Stimulated activated naive CD8-positive, alpha-beta T cell treated with anti-CD3 and anti-CD28 coated beads, Interleukin-15, Interleukin-2, amounts not matched to agents 100 U/mL and 50 U/mL, for 24 hours (primary cell): ENCODE results near the gene TNNT2.

Source experiments
- ATAC-seq: fragments of 150-1000 bp; cut with Tn5 transposase; one replicate; pipeline ENCODE4 v1.10.0; 2021
- DNase-seq: peaks from one replicate; pipeline ENCODE4 v3.0.0; 2021

TNNT2 gene

DNA sequence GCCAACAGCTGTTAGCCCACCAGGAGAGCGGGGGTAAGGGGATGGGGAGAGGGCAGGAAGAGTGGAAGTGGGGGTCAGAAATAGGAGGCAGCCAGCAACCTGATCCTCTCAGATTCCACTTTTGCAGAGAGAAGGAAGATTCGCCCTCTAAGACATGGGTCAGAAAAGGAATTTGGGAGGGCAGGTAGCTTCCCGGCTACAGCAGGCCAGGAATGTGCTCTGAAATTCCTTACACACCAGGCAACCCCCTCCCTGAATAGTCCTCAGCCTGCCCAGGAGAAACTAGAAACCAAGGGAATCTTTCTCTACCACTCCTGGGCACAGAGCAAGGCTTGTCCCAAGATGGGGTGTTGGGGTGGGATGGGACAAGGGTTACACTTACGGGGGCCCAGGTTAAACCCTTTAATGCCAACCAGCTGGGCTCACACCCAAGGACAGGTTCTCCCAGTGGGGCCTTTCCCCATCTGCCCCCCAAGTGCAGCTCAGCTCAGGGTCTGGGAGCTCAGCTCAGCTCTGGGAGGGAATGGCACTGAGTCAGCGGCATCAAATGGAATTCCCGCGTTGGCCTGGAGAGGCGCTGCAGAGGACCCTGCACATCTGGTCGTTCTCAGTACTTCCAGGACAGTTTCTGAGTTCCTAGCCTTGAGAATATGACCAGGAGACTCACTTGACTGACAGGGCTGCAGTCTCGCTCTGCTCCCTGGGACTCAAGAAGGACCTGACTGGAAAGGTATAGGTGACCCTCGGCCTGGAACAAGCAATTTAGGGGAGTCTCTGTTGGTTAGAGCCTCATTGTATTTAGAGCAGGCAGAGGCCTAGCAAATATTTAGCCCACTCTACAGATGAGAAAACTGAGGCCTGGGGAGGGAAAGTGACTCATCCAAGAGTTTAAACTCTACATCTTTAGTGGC is 761 bp downstream of the TNNT2 start:
- peak; percentile 26 for DNase-seq
- no peak for ATAC-seq

- no peak for ATAC-seq
Measured at GRCh38 chr1:201376107-201376463, 1.4 kb downstream of the TNNT2 start.

DNA sequence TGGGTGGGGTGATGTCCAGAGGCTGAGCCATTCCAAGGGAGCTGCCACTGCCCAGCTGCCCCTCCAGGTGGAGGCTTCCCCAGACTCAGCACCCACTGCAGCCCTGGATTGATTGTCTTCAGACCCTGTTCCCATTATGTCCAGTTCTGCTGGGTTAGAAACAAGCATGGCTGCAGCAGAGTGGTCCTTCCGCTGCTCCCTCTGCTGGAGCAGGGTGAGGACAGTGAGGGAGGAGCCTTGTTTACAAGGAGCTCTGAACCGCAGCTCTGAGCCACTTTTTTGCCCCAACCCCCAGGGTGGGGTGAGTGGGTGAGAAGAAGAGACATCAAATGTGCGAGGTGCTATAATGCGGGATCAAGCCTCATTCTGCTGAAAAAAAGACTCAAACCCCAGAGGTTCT is 2.3 kb downstream of the TNNT2 start:
- ATAC-seq, result no peak

More at GRCh38 chr1:201376107-201376463, 1.4 kb downstream of the TNNT2 start:
- no peak for DNase-seq

DNA sequence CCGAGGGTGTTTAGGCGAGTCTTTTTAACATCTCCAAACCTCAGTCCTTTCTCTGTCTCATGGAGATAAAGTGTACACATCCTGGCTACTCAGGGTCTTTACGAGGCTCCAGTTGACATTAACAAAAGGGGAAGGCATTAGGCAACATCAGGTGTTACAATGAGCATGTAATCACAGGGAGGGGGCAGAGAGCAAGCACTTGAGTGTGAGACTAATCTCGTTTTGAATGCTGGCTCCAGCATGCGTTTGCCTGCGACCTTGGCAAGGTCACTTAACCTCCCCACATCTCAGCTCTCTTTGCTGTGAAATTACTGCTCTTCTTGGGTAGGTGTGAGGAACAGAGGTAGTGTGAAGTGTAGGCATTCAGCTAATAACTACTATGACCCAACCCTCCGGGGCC is 3.1 kb downstream of the TNNT2 start:
- ATAC-seq (no peak), DNase-seq (no peak)

More for the DNA sequence above, 2.3 kb downstream of the TNNT2 start:
- DNase-seq, result no peak

DNA sequence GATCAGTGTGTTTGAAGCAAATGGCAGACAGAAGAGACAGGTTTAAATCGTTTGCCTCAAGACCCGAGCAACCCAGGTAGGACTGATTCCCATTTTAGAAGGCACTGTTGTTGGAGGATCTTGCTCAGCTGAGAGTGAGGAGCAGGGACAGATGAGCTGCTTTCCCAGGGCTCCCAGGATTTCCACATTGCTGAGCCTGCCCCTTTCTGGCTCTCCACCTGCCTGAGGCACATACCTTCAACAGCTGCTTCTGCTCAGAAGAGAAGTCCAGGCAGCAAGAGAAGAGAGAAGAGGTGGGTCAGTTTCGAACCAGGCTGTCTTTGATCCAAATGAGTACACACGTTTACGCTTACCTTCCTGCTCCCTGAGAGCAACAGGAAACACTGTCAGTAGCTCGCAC is 5.7 kb downstream of the TNNT2 start:
- DNase-seq, result no peak
- no peak for ATAC-seq

DNA sequence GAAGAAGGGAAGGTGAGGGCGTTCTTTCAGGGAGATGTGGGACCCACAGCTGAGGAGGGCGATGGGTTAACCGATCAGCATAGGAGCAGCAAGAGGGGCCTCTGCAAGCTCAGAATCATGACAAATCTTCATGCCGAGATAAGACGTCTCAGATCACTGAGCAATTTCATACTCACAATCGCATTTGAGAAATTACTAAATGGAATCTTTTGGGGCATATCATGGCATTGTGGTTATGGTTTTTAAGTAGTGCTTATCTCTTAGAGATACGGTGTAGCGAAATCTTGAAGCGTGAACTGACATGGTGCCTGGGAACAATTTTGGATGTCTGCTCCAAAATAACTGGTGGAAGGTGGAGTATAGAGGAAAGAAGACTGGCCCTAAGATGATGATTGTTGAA is 6.2 kb downstream of the TNNT2 start:
- DNase-seq, result no peak
- no peak for ATAC-seq

- DNase-seq (no peak), ATAC-seq (no peak)
Measured at GRCh38 chr1:201370500-201370899, 7.0 kb downstream of the TNNT2 start.

GRCh38 chr1:201369209-201369608 is 8.3 kb downstream of the TNNT2 start:
- no peak for DNase-seq

GRCh38 chr1:201366696-201367095 is 10.8 kb downstream of the TNNT2 start:
- no peak for ATAC-seq

More at GRCh38 chr1:201369209-201369608, 8.3 kb downstream of the TNNT2 start:
- no peak for ATAC-seq

DNA sequence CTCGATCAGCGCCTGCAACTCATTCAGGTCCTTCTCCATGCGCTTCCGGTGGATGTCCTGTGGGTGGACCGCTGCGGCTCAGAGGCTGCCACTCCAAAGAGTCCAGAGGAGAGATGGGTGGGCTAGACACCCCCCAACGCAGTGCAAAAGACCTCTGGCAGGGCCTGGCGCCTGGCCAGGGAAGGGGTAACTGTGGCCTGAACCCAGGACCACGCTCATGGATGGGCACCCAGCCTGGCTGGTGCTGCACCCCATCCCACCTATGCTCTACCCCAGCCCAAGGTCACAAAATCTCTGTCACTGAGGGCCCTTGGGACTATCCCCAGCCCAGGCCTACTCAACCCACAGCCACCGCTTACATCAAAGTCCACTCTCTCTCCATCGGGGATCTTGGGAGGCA is 12.2 kb downstream of the TNNT2 start:
- DNase-seq (no peak), ATAC-seq (no peak)

More at GRCh38 chr1:201366696-201367095, 10.8 kb downstream of the TNNT2 start:
- DNase-seq, result no peak

DNA sequence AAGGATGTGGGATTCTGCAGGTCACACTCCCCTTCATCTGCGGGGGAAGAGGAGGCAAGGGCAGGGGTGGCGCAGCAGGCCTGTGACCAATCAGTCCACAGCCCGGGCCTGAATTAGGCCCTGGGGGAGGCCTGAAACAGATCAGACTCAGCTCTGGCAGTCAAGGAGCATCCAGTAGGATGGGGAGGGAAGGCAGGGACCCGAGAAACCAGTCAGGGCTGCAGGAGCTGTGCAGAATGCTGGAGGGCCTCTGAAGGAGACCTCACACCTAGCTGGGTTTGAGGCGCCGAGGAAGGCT is 12.7 kb downstream of the TNNT2 start:
- no peak for ATAC-seq
- no peak for DNase-seq

GRCh38 chr1:201363467-201363866 is 14.0 kb downstream of the TNNT2 start:
- DNase-seq (no peak), ATAC-seq (no peak)

DNA sequence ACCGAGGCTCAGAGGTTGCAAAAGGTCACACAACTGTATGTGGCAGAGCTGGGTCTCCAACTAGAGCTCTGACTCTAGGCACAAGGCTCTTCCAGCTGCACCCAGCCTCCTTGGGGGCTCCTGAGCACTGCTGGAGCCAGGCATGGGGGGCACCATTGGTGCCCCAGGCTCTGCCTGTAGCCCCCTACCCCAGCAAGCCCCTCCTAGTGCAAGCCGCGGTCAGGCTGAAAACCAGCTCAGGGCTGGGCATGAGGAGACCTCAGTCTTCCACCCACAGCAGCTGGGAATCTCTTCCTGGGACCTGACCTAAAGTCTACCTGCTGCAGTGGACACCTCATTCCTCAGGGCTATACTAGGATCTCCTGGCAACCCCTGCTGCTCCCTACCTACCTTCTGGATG is 14.6 kb downstream of the TNNT2 start:
- no peak for DNase-seq
- no peak for ATAC-seq

- ATAC-seq (peak; percentile 50), DNase-seq (peak; percentile 31)
Measured at GRCh38 chr1:201361652-201362504, 15.6 kb downstream of the TNNT2 start.

GRCh38 chr1:201360901-201361651 is 16.4 kb downstream of the TNNT2 start:
- no peak for ATAC-seq
- DNase-seq, result no peak

DNA sequence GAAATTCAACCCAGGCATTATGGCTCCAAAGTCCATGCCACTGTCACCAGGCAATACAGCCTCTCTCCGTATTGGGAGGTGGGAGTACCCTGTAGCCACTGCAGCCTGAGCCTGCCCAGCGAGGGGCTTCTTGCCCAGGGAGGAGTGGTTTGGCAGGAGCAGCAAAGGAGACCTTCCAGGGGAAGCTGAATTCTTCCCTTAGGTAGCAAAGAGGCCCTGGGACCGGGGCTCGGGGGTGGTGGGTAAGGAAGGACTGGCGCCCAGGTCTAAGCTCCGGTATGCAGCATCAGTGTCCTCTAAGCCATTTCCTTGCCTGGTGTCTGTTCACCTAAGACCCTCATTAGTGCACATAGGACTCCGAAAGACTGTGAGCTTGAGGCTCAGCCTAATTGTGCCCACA is 17.0 kb downstream of the TNNT2 start:
- ATAC-seq (no peak), DNase-seq (no peak)

DNA sequence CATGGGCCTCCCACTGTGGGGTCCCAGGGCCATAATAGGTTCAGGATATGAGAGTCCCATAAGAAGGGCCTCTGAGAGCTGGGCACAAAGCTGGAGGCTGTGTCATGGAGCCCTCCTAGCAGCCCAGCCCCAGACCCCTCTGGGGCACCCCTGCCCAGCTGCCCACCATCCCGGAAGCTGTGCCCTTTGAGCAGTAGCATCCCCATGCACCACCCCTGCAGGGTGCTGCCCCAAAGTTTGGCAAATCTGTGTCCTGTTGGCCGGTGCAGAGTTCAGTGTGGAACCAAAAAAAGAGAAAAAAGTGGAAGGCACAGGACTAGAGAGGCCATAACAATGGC is 17.6 kb downstream of the TNNT2 start:
- ATAC-seq, result no peak
- no peak for DNase-seq

- DNase-seq (no peak), ATAC-seq (no peak)
Measured at GRCh38 chr1:201359031-201359872, 18.2 kb downstream of the TNNT2 start.

DNA sequence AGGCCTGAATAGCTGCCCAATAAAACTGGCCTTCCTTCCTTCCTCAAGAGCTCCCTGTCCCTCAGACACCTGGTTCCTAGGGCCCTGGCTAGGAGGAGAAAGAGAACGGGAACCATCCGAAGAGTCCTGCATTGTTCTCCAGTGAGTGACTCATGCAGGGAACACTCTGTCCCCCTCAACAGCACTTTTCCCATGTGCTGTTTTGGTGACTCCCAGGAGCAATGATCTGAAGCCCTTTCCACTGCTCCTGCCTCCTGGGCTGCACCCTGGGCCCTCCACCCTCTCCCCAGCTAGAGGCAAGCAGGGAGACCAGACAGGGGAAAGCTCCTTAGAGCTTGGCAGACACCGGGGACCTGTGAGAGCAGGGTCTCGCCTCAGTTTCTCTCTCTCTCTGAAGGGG is 18.9 kb downstream of the TNNT2 start:
- DNase-seq (no peak), ATAC-seq (no peak)

- ATAC-seq, result no peak
- no peak for DNase-seq
Measured at GRCh38 chr1:201357636-201358348, 19.7 kb downstream of the TNNT2 start.

DNA sequence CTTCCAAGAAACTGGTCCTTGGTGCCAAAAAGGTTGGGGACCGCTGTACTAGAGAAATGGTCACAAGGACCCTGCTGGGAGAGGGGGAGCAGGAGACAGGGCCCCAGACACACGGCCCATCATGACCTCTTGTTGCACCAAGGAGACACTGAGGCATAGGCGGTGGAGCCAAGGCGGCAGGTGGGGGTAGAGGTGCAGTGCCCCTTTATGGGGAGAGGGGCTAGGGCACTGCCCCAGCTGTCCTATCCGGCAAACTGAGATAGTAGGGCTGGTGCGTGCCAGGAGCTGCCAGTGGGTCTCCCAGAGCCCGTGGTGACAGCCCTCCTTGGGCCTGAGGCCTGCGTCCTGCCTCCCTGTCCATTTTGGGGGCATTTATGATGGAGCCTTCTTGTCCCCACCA is 20.3 kb downstream of the TNNT2 start:
- ATAC-seq, result no peak
- DNase-seq, result no peak
